Amygdala (tissue), 56 donors: ENCODE measurements around the gene NOTUM.
"Not testable (repeated sequence)": the region's sequence is repeated elsewhere in the genome, so short reads cannot be mapped to it uniquely, and the experiment has no call there.

Experiments
- DNase-seq, 56 donors: peaks; one replicate each; lab custom pipeline; 2025; lab: John Stamatoyannopoulos, UW

NOTUM gene

GRCh38 chr17:81927653-81928543 is 33.1 kb downstream of the NOTUM start, which contains the start of gene MAFG:
TSS of gene MAFG (minus strand) at chr17:81927735. CDS start at chr17:81923185, 4,550 bp downstream.
- DNase-seq = peak in 55 of 56 donors; percentile 28 to 93 (median 82)

GRCh38 chr17:81927152-81927652 is 33.8 kb downstream of the NOTUM start:
- DNase-seq = no peak

- DNase-seq = peak in 35 of 56 donors; percentile 15 to 82 (median 41)
Observed at GRCh38 chr17:81926451-81927151, 34.4 kb downstream of the NOTUM start.

- no peak for DNase-seq
Observed at GRCh38 chr17:81925860-81926450, 35.0 kb downstream of the NOTUM start.

- no peak for DNase-seq
Observed at GRCh38 chr17:81924557-81925532, 36.1 kb downstream of the NOTUM start.

- DNase-seq = peak in 28 of 56 donors; percentile 11 to 66 (median 34)
Observed at GRCh38 chr17:81923302-81924260, 37.4 kb downstream of the NOTUM start.

GRCh38 chr17:81922566-81923301 is 38.3 kb downstream of the NOTUM start:
- DNase-seq = no peak

- no peak for DNase-seq
Observed at GRCh38 chr17:81921996-81922565, 38.9 kb downstream of the NOTUM start.

GRCh38 chr17:81921537-81921862 is 39.5 kb downstream of the NOTUM start:
- no peak for DNase-seq

GRCh38 chr17:81920612-81921536 is 40.1 kb downstream of the NOTUM start:
- DNase-seq = peak in 2 of 56 donors; percentile 16 to 43

GRCh38 chr17:81918832-81919545 is 42.0 kb downstream of the NOTUM start:
- DNase-seq = no peak

- not testable (repeated sequence) for DNase-seq
Observed at GRCh38 chr17:81918333-81918669, 42.7 kb downstream of the NOTUM start.

- DNase-seq = peak in 52 of 56 donors; percentile 9 to 87 (median 72)
Observed at GRCh38 chr17:81917565-81918332, 43.2 kb downstream of the NOTUM start, which contains the start of gene SIRT7. TSS of gene SIRT7 (minus strand) at chr17:81918176. CDS start at chr17:81918131, 45 bp downstream.

GRCh38 chr17:81916234-81917001 is 44.6 kb downstream of the NOTUM start:
- DNase-seq = no peak
